UCSD-AML1 (cell line): ENCODE results near the gene TMEM191C.
"Not testable (repeated sequence)": the region's sequence is repeated elsewhere in the genome, so short reads cannot be mapped to it uniquely, and the experiment has no call there.

Experiments used
- DNase-seq: peaks from one replicate; lab custom pipeline; 2025; ENCODE audit not compliant: unreplicated experiment; lab: John Stamatoyannopoulos, UW

TMEM191C gene

DNA sequence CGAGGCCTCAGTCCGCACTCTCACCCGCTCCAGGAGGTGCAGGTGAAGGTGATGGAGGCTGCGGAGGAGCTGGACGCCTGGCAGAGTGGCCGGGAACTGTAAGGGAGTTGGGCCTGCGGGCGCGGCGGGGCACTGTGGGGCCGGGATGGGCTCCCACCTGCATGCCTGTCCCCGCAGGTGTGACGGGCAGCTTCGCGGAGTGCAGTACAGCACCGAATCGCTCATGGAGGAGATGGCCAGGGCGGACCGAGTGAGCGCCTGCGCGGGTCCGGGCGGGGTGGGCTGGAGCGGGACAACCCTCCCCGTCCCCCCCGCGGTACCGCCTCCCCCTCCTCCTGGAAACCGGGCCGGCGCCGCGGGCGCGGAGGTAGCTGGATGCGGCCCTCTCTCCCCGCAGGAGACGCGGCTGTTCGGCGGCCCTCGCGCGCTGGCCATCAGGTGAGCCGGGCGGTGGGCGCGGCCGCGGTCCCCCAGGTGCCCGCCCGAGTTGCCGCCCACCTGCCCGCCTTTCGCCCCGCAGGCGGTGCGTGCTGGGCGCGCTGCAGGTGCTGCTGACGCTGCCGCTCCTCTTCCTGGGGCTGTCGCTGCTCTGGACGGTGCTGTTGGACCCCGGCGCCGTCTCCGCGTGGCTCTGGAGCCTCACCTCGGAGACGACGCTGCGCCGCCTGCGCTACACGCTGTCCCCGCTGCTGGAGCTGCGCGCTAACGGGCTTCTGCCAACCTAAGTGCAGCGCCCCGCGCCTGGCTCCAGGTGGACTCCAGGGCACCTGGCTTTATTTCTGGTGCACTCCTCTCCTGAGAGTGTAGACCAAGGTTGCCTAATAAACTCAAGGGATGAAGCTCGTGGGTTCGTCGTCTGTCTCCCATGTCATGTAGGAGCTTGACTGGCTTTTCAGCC is 2.2 kb downstream of the TMEM191C start:
- not testable (repeated sequence) for DNase-seq

DNA sequence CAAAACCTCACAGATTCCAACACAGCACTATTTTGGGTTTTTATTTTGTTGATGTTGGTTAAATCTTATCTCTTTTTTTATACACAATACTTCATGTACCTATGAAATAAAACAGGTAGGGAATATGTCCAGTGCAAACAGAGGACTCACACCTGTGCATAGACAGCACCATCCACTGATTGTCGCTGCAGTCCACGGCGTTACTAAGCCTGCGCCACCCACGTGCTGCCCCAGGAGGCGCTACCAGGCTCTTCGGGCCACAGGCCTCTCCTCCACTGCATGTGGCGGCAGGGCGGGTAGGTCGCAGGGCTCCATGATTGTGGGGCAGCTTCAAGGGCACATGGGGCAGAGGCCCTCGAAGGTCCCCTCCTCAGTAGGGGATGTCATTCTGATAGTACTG is 5.8 kb downstream of the TMEM191C start:
- DNase-seq: not testable (repeated sequence)

DNA sequence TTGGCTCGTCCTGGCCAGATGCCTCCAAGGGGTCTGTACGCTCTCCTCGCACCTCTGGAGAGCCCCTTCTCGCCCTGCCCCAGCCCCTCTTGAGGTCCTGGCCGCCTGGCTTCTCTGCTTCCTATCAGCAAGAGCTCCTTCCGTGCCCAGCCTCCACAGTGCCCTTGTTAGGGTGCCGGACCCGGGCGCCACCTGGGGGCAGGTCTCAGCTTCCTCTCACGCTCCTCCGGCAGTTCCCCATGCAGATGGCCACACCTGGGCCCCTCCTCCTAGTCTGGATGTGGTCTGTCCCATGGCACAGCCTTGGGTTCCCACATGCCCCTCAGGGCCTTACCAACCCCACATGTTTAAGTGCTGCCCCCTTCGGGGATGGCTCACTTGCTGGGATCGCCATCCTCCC is 6.5 kb downstream of the TMEM191C start:
- not testable (repeated sequence) for DNase-seq

DNA sequence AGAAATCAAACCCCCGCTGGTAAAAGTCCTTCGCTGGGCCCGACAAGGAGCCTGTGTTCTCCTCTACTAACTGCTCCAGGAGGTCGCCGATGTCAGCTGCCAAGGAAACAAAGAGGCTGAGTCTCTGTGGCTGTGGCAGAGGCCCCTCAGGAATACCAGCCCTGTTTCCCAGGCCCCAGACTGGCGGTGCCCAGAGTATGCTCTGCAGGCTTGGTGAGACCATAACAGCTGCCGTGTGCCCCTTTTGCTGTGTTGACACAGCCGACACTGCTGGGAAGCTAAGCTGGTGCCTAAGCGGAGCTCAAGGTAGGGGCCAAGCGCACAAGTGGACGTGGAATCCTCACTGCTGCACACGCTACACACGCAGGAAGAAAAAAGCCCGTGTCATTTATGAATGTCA is 16.9 kb downstream of the TMEM191C start:
- not testable (repeated sequence) for DNase-seq

DNA sequence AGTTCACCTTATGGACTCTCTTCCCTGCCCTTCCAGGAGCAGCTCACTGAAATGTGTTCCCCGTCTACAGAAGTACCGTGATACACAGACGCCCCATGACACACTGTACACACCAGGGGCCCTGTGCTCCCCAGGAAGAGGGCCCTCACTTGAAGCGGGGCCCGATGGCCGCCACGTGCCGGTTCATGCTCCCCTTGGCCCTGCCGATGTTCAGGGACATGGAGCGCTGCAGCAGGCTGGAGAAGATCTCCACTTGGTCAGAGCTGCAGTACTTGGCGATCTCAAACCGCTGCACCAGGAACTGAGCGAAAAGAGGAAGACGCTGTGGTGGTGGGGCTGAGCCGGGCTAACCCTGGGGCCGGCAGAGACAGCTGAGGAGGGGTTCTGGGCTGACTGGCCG is 20.5 kb downstream of the TMEM191C start:
- not testable (repeated sequence) for DNase-seq

DNA sequence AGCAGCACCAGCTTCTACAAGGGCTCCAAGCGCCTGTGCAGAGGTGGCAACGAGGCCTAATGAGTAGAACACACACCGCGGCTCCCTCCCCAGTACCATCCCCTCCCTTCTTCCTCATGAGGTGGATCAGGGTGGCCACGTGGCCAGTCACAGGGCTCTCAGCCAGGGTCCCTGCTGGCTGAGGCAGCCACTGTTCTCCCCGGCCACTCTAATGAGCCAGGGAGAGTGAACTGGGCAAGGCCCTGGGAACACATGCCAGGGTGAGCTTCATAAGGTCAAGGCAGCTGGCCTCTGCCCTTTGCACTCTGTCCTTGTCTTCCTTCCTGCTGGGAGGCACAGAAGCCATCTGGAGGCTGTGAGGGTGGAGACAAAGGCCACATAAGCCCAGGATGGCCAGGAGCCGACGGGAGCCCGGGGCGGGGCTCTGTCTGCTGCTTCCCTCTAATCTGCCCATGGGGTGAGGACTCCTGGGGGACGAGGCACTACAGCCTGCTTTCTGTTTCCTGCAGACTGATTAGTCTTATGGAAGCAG is 22.0 kb downstream of the TMEM191C start:
- not testable (repeated sequence) for DNase-seq

DNA sequence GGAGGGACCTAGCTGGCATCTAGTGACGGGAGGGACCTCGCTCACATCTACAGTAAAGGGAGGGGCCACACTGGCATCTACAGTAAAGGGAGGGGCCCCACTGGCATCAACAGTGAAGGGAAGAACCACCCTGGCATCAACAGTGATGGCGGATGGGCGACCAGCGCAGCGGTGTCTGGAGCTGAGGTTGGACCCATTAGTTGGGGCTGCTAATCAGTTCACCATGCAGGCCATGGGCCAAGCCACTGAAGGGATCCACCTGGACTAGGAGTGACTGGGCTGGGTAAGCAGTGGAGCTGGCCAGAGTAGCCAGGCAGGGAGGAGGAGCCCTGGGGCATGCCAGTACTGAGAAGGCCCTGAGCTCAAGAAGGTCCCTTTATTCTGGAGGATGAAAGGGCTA is 23.4 kb downstream of the TMEM191C start:
- DNase-seq: not testable (repeated sequence)

DNA sequence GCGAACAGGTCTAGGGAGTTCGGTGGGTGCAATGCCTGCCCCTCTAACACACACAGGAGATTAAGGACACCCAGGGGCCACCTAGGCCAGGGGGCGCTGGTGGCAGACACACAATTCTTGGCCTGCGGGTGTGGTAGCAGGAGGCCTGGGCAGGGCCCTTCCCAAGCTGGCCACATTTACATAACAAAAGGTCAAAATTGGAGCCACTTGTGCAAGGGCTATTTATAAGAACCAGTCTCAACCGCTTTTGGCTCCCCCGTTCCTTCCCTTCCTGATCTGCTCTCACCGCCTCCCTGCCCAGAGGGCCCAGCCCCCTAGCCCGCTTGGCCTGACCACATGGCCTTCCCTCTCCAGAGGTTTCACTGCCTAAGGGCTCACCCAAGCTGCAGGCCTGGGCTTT is 25.1 kb downstream of the TMEM191C start:
- not testable (repeated sequence) for DNase-seq

DNA sequence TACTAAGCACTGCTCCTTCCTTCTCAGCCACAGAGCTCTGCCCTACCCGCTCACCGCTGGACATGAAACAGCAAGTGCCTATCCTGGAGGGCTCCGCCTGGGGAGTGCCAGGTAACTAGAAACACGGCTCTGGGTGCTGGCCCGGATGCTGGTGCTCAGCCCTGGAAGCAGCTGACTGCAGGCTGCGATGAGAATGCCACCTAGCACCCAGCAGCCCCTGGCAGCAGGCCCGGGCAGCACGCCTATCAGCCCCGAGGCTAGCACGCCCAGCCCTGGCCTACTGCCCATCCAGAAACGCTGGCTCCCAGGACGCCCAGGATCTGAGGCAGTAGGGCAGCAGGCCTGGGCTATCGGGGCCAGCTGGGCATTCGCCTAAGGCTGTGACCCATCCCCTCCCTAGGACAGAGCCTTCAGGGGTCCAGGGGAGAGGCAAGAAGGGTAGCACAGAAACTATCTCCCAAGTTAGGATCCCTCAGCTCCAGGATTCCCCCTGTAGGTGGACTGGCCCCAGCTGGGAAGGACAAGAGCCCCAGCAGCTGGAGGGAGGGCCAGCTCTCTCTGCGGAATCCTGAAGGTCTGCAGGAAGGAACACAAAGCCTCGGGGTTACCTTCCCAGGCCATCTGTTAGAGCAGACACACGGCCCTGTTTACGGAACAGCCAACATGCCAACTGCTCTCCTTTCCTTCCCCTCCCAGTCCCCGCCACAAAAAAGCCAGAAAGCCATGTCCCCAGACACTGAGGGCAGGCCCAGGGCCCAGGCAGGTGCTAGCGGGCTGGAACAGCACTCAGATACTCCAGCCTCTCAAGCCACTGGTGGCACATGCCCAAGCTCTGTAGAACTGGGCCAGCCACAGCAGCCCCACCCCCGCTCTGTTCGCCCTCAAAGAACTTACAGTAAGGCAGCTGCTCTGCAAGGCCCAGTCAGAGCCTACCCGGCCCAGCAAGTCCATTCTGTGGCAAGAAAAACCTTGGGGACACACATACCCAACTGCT is 26.9 kb downstream of the TMEM191C start:
- DNase-seq: not testable (repeated sequence)

DNA sequence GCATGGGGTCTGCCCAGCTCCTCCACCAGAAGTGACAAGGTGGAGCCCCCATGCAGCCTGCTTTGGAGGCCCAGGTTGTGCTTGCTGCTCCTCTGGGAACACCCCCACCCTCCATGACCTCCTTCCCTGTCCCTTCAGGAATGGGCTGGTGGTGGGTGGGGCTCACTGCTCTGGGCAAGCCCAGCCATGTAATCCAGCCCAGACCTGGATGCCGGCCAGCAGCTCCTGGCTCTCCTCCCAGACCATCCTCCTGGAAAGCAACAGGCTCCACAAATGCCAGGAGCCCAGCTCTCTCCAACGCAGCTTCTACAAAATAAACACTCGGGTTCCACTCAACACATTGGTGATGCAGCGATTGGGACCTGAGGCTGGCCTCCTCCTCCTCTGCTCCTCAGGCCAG is 30.8 kb downstream of the TMEM191C start:
- DNase-seq: not testable (repeated sequence)

DNA sequence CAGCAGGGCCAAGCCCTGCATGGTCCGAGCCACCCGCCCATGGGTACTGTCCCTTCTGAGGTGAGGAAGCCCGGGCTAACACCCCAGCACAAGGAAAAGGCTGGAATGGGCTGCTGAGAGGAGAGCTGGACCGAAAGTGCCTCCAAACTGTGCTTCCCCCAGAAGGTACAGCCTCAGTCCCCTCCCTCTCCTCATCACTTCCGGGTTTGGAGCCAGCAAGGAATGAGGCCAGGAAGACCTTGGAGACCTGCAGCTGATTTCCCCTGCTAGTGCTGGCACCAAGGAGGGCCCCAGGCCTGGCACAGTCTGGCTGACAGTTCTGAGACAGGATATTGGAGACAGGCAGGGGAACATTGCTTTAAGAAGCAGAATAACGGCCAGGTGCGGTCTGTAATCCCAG is 31.3 kb downstream of the TMEM191C start:
- not testable (repeated sequence) for DNase-seq

DNA sequence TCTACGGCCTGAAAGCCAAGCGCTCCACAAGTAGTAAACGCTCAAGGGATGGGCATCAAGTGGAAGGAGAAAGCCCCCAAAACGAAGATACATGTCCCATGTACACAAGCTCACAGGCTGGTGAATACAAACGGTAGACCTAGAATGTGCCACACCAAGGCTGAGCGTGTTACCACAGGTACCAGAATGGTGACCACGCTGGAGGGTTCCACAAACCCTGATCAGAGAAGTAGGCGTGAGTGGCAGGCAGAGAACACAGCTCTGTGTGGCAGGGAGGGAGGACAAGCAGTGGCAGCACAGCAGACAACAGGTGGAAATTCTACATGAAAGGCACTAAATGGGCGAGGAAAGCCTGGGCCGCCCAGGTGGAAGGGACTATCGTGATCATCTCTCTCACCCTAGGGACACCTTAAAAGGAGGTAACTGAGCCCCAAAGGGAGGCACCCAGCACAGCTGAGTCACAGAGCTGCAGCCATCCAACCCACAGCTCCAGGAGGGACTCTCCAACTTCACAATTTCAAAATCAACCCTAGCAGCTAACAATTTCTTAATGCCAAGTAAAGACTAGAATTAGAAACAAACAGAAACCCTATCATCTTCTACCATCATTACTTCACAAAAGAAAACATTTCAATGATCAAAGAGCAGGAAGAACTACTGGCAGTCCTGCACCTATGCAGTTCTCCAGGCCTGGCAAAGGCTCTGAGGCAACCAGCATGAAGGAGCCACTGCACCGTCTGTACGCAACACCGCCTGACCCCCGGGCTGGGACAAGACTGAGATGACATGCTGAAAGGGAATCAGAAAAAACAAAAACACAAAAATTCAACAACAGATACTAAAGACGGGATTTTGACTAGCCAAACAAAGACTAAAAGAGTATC is 32.7 kb downstream of the TMEM191C start:
- not testable (repeated sequence) for DNase-seq

DNA sequence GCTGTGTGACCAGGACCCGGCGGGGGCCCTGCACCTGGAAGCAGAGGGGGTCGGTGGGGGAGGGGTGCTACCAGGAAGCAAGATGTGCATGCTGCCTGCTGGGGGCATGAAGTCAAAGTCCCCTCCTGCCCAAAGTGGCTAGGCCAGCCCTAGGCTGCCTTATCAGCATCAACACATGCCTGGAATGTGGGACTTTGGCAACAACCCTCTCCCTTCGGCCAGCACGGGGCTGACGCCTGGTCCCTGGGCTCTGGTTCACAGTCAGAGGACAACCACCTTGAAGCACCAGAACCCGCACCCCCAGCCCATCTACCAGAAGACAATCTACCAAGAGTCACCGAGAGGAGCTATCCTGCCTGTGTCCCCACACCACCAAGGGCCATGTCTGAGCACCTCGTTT is 43.2 kb downstream of the TMEM191C start:
- not testable (repeated sequence) for DNase-seq

DNA sequence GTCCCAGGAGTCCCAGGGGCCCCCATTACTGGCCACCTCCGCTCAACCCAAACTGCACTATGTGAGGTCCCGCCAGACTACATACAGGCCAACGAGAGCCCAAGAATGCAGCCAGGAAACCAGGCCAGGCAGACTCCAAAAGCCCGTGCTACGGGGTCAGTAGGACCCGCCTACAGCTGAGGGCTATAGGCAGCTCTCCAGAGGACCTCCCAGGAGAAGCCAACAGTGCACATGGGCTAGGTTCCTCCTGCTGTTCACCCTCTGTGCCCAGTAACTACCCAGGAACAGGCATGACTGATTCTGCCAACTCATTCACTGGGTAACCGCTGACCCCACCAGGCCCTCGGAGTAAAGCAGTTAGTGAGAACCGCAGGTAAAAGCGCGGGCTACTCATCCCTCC is 44.8 kb downstream of the TMEM191C start:
- not testable (repeated sequence) for DNase-seq

DNA sequence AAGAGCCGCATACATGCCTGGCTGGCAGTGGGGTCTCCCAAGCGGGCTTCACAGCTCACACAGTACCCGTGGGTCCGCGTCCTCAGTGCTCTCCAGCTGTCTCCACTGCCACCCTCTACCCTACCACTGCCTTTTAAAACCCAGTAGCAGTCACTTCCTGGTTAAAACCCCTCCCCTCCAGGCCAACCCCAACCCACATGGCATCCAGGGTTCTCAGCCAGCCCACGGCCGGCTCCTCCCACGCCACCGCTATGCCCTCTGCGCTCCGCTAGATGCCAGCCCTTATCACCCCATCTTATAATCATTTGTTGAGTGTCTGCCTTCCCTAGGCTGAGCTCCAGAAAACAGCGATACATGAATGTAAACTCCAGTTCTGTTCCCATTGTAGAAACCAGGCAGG is 46.9 kb downstream of the TMEM191C start:
- DNase-seq: not testable (repeated sequence)

DNA sequence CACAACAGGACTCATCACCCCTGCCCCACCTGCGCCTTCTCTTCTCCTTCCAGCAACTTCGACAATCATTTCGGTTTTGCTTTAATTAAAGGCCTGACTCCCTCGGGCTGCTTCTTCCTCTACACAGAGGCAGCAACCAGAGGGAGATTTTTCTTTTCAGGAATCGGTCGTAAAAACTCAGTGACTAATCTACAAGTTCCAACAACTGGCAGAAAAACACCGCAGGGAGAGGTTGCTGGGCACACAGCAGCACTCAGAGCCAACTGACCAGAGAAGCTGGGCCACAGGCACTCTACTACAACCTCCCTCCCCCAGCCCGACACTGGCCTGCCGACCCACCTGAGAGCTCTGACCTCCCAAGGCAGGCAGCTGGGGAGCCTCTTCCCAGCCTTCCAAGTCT is 48.0 kb downstream of the TMEM191C start:
- DNase-seq: not testable (repeated sequence)

DNA sequence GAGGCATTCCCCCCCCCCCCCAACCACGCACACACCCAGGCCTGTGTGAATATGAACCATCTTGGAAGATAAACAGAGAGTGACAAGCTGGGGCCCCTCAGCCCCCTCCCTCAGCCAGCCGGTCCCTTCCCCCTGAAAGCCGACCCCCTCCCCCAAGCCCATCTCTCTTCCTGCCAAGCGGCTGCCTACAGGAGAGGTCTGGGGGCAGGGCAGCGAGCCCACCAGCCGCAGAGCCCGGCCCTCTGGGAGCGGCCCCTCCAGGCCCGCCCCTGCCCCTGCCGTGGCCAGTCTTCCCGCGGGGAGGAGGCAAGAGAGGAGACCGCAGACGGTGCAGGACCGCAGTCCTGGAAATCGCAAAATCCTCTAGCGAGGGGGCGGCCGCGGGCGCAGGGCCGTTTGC is 49.3 kb downstream of the TMEM191C start:
- DNase-seq: not testable (repeated sequence)

DNA sequence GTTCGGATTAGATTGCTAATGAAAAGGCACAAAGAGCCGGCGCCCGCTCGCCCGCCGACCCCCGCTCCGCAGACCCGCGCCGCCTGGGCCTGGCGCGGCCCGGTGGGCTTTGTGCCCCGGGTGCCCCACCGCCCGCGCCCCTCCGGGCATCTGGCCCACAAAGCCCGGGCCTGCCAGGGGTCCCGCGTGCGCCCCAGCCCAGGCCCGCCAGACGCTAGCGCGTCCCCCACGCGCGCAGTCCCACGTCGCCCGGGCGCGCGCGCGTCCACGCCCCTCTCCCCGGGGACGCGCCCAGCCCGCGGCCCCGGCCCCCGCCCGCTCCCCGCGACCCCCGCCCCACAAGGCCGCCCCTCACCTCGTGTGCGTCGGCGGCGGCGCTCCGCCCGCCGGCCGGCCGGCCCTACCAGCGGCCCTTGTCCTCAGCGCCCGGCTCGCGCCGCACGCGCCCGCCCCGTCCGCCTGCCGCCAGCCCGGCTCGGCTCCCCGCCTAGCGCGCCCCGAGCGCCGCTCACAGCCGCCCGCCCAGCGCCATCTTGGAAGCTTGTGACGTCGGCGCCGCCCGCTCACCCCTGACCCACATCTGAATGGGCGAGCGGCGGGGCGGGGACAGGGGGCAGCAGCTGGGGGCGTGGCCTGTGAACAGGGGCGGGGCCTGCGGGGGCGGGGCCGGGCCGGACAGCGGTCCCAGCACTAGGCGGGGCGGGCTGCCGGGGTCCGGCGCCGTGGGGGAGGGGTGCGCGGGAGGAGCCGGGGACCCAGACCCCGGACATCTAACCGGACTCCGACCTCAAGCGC is 50.0 kb downstream of the TMEM191C start:
- DNase-seq: not testable (repeated sequence)
